ENCODE measurements around the gene TRIM60. TPM values are rescaled to one million over a fixed set of nuclear protein-coding genes. Genes with fewer than 3 reads are reported as not detected.
"Not testable (repeated sequence)": the region's sequence is repeated elsewhere in the genome, so short reads cannot be mapped to it uniquely, and the experiment has no call there.

TRIM60 gene
- total RNA-seq: not detected in 2 replicates

DNA sequence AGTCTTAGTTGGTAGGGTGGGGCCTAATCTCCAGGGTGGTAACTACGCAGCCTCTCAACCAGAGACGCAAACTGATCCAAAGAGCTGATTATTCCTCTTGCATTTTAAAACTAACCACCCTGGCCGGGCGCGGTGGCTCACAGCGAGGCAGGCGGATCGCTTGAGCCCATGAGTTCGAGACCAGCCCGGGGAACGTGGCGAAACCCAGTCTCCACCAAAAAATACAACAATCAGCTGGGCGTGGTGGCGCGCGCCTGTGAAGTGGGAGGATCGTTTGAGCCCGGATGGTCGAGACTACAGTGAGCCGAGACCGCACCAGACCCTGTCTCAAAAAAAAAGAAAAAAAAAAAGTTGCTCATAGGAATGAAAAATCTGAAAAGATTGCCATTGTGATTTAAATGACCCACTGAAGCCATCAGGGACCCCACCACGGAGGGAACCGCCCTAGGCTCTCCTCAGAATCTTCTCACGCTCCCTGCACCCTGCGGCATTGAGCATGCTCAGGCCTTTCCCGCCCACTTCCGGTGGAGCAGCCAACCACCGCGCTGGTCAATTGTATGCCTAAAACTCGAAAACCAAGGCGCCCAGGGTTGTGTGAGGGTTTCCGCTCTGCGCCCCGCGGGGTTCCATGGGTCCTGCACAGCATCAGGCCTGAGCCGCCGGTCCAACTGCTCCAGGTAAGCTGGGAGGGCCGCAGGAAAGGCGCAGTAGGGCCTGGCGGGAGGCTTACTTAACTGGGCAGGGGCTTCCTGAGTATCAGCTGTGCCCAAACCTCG is at the start of gene TRIM60:
TRIM60 (plus strand) TSS at position 564 of the 776 bp plus-strand sequence. CDS start 8,074 bp downstream, outside the sequence.
- H3K36me3 Mint-ChIP-seq (ENCODE audit: low read depth): no peaks in the 10 kb centered on the region
- no peak within 1 kb of the TSS for H3K4me3 Mint-ChIP-seq (ENCODE audit: low read depth)
- H3K27me3 Mint-ChIP-seq (ENCODE audit: low read depth): peaks cover 5% of the 10 kb centered on the region
- DNase-seq (ENCODE audit: low spot score): no peak
- intact Hi-C loops (cut with micrococcal nuclease): no loop called here
- H3K27ac Mint-ChIP-seq: no peak within 1 kb of the TSS
- H3K9me3 Mint-ChIP-seq: no peaks in the 10 kb centered on the region
- no peaks in the 10 kb centered on the region for H3K4me1 Mint-ChIP-seq (ENCODE audit: low read depth)

DNA sequence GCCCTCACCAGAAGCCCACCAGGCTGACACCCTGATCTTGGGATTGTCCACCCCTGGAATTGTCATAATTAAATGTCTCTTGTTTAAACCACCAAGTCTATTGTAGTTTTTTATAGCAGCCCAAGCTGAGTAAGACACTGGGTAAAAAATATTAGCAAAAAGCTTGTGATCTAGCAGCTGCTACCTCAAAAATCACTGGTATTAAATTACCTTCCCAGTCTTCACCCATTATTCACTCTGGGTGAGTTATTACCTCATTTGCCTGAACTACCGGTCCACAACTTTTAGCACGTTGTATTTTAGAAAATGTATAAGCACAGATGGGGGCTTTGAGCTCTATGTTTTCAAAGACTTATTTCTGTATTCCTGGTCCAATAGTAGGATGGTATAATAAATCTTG is 42.3 kb upstream of the TRIM60 start:
- H3K27ac Mint-ChIP-seq: no peak overlapping the region
- H3K36me3 Mint-ChIP-seq (ENCODE audit: low read depth): no peaks in the 10 kb centered on the region
- no peak overlapping the region for H3K4me3 Mint-ChIP-seq (ENCODE audit: low read depth)
- no peak for DNase-seq (ENCODE audit: low spot score)
- H3K9me3 Mint-ChIP-seq: no peaks in the 10 kb centered on the region
- intact Hi-C loops (cut with micrococcal nuclease): no loop called here
- H3K4me1 Mint-ChIP-seq (ENCODE audit: low read depth): no peaks in the 10 kb centered on the region
- peaks cover 3% of the 10 kb centered on the region for H3K27me3 Mint-ChIP-seq (ENCODE audit: low read depth)

DNA sequence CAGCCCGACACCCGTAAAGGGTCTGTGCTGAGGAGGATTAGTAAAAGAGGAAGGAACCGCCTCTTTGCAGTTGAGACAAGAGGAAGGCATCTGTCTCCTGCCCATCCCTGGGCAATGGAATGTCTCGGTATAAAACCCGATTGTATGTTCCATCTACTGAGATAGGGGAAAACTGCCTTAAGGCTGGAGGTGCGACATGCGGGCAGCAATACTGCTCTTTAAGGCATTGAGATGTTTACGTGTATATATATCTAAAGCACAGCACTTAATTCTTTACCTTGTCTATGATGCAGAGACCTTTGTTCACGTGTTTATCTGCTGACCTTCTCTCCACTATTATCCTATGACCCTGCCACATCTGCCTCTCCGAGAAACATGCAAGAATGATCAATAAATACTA is 41.0 kb upstream of the TRIM60 start:
- H3K9me3 Mint-ChIP-seq; H3K27me3 Mint-ChIP-seq (ENCODE audit: low read depth); H3K4me1 Mint-ChIP-seq (ENCODE audit: low read depth); intact Hi-C loops (cut with micrococcal nuclease); H3K27ac Mint-ChIP-seq; DNase-seq (ENCODE audit: low spot score); H3K4me3 Mint-ChIP-seq (ENCODE audit: low read depth); H3K36me3 Mint-ChIP-seq (ENCODE audit: low read depth): not testable (repeated sequence)

DNA sequence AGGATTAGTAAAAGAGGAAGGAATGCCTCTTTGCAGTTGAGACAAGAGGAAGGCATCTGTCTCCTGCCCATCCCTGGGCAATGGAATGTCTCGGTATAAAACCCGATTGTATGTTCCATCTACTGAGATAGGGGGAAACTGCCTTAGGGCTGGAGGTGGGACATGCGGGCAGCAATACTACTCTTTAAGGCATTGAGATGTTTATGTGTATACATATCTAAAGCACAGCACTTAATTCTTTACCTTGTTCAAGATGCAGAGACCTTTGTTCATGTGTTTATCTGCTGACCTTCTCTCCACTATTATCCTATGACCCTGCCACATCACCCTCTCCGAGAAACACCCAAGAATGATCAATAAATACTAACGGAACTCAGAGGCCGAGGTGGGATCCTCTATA is 35.7 kb upstream of the TRIM60 start:
- H3K27ac Mint-ChIP-seq; H3K36me3 Mint-ChIP-seq (ENCODE audit: low read depth); DNase-seq (ENCODE audit: low spot score); H3K9me3 Mint-ChIP-seq; H3K4me3 Mint-ChIP-seq (ENCODE audit: low read depth); H3K4me1 Mint-ChIP-seq (ENCODE audit: low read depth): not testable (repeated sequence)
- peaks cover 12% of the 10 kb centered on the region for H3K27me3 Mint-ChIP-seq (ENCODE audit: low read depth)
- intact Hi-C loops (cut with micrococcal nuclease): loop anchor here (5.0 kb wide), 1 partner anchor 219 kb away; no protein-coding TSS in a partner anchor

DNA sequence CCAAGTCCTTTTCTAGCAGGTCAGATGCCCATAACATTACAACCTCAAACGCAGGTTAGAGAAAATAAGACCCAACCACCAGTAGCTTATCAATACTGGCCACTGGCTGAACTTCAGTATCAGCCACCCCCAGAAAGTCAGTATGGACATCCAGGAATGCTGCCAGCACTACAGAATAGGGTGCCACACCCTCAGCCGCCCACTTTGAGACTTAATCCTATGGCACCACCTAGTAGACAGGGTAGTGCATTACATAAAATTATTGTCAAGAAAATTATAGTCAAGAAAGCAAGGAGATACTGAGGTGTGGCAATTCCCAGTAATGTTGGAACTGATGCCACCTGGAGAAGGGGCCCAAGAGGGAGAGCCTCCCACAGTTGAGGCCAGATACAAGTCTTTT is 34.5 kb upstream of the TRIM60 start:
- Mint-ChIP-seq H3K36me3 (ENCODE audit: low read depth) (no peaks in the 10 kb centered on the region), H3K4me3 (ENCODE audit: low read depth) (no peak overlapping the region)
- intact Hi-C loops (cut with micrococcal nuclease): loop anchor here (5.0 kb wide), 1 partner anchor 220 kb away; no protein-coding TSS in a partner anchor

DNA sequence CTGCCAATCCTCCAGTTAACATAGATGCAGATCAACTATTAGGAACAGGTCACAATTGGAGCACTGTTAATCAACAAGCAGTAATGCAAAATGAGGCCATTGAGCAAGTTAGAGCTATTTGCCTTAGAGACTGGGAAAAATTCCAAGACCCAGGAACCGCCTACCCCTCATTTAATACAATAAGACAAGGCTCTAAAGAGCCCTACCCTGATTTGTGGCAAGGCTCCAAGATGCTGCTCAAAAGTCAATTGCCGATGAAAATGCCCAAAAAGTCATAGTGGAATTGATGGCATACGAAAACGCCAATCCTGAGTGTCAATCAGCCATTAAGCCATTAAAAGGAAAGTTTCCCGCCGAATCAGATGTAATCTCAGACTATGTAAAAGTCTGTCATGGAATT is 33.9 kb upstream of the TRIM60 start:
- Mint-ChIP-seq H3K27me3 (ENCODE audit: low read depth) (peaks cover 12% of the 10 kb centered on the region), H3K9me3 (no peaks in the 10 kb centered on the region), H3K27ac (no peak overlapping the region), H3K4me3 (ENCODE audit: low read depth) (no peak overlapping the region), H3K36me3 (ENCODE audit: low read depth) (no peaks in the 10 kb centered on the region), H3K4me1 (ENCODE audit: low read depth) (no peaks in the 10 kb centered on the region)
- intact Hi-C loops (cut with micrococcal nuclease): loop anchor here (5.0 kb wide), 1 partner anchor 221 kb away; no protein-coding TSS in a partner anchor
- no peak for DNase-seq (ENCODE audit: low spot score)

More for the DNA sequence above, 34.5 kb upstream of the TRIM60 start:
- H3K4me1 Mint-ChIP-seq (ENCODE audit: low read depth): no peaks in the 10 kb centered on the region
- DNase-seq (ENCODE audit: low spot score): no peak
- H3K27ac Mint-ChIP-seq: no peak overlapping the region
- peaks cover 12% of the 10 kb centered on the region for H3K27me3 Mint-ChIP-seq (ENCODE audit: low read depth)
- H3K9me3 Mint-ChIP-seq: no peaks in the 10 kb centered on the region

DNA sequence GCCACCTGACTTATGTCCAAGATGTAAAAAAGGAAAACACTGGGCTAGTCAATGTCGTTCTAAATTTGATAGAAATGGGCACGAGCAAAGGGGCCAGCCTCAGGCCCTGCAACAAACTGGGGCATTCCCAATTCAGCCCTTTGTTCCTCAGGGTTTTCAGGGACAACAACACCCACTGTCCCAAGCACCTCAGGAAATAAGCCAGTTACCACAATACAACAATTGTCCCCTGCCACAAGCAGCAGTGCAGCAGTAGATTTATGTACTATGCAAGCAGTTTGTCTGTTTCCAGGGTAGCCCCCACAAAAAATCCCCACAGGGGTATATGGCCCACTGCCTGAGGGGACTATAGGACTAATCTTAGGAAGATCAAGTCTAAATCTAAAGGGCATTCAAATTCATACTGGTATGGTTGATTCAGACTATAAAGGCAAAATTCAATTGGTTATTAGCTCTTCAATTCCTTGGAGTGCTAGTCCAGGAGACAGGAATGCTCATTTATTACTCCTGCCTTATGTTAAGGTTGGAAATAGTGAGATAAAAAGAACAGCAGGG is 33.2 kb upstream of the TRIM60 start:
- not testable (repeated sequence) for H3K9me3 Mint-ChIP-seq; H3K4me1 Mint-ChIP-seq (ENCODE audit: low read depth); H3K36me3 Mint-ChIP-seq (ENCODE audit: low read depth); DNase-seq (ENCODE audit: low spot score); H3K4me3 Mint-ChIP-seq (ENCODE audit: low read depth); H3K27ac Mint-ChIP-seq
- peaks cover 12% of the 10 kb centered on the region for H3K27me3 Mint-ChIP-seq (ENCODE audit: low read depth)
- intact Hi-C loops (cut with micrococcal nuclease): loop anchor here (5.0 kb wide), 1 partner anchor 221 kb away; no protein-coding TSS in a partner anchor

DNA sequence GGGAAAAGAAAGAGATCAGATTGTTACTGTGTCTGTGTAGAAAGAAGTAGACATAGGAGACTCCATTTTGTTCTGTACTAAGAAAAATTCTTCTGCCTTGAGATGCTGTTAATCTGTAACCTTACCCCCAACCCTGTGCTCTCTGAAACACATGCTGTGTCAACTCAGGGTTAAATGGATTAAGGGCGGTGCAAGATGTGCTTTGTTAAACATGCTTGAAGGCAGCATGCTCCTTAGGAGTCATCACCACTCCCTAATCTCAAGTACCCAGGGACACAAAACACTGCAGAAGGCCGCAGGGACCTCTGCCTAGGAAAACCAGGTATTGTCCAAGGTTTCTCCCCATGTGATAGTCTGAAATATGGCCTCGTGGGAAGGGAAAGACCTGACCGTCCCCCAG is 29.8 kb upstream of the TRIM60 start:
- H3K4me3 Mint-ChIP-seq (ENCODE audit: low read depth); H3K4me1 Mint-ChIP-seq (ENCODE audit: low read depth); intact Hi-C loops (cut with micrococcal nuclease); H3K9me3 Mint-ChIP-seq; H3K27ac Mint-ChIP-seq; H3K36me3 Mint-ChIP-seq (ENCODE audit: low read depth); DNase-seq (ENCODE audit: low spot score): not testable (repeated sequence)
- peaks cover 21% of the 10 kb centered on the region for H3K27me3 Mint-ChIP-seq (ENCODE audit: low read depth)

DNA sequence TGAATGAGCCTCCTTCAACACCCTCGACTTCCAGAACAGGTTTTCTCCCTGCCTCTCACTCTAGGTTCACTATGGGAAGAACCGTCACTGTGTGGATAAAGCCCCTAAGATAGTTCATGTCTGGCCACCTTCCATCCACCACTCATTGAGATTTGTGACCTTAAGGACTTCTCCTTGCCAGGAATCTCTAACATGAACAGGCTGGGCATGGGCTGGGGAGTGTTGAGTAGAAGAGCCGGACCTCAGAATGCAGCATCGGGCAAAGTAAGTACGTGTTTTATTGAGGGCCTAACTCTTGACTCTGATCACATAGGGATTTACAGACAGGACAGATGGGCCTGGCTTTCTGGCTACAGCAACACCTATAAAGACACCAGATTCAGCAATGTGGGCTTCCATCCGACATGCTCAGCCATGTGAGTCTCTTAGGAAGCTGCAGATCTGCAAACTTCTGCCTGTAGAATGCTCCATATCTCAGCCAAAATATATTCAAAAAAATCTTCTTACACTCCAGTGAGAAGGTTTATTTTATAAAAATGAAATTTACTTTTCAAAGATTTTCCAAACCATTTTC is 26.4 kb upstream of the TRIM60 start:
- Mint-ChIP-seq H3K9me3 (no peaks in the 10 kb centered on the region), H3K27ac (no peak overlapping the region), H3K4me3 (ENCODE audit: low read depth) (no peak overlapping the region), H3K4me1 (ENCODE audit: low read depth) (peaks cover 13% of the 10 kb centered on the region), H3K27me3 (ENCODE audit: low read depth) (peaks cover 18% of the 10 kb centered on the region), H3K36me3 (ENCODE audit: low read depth) (no peaks in the 10 kb centered on the region)
- DNase-seq (ENCODE audit: low spot score): no peak
- intact Hi-C loops (cut with micrococcal nuclease): no loop called here

DNA sequence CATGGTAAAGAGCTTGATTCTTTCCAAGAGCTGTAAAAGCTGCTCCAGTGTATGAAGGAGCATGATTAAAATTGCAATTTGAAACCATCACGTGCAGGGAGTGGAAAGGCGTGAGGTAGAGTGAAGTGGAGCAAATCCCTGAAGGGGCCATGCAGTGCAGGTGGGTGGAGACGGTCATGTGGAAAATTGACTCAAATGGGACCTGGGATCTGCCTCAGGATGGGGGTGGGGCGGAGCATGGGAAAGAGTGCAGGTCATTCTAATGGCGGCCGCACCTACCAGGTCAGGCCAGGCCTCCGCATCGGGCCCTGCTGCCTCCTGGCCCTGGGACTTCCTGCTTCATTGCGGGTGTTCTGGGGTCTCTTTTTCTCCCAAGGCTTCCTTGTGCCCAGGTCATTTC is 25.3 kb upstream of the TRIM60 start:
- H3K4me1 Mint-ChIP-seq (ENCODE audit: low read depth): peaks cover 13% of the 10 kb centered on the region
- H3K27me3 Mint-ChIP-seq (ENCODE audit: low read depth): peaks cover 26% of the 10 kb centered on the region
- no peak overlapping the region for H3K27ac Mint-ChIP-seq
- intact Hi-C loops (cut with micrococcal nuclease): no loop called here
- H3K9me3 Mint-ChIP-seq: no peaks in the 10 kb centered on the region
- H3K36me3 Mint-ChIP-seq (ENCODE audit: low read depth): no peaks in the 10 kb centered on the region
- no peak overlapping the region for H3K4me3 Mint-ChIP-seq (ENCODE audit: low read depth)
- no peak for DNase-seq (ENCODE audit: low spot score)

DNA sequence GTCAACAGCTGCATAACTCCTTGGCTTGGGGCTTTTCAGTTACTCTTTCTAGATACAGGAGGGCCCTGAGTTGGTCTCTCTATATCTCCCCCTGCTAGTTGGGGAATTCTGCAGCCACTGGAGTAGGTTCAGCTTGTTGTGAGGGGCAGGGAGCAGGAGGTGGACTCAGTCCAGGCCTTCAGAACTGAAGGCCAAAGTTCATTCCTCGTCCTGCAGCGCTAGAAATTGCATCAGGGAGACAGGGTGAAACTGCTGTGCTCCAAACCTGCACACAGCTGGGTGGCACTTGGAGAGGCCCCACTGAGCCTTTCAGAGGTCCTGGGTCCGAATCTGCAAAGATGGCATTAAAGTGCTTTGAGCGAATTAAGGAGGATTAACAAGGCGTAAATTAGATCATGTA is 24.9 kb upstream of the TRIM60 start:
- no peak for DNase-seq (ENCODE audit: low spot score)
- no peaks in the 10 kb centered on the region for H3K36me3 Mint-ChIP-seq (ENCODE audit: low read depth)
- intact Hi-C loops (cut with micrococcal nuclease): no loop called here
- H3K4me3 Mint-ChIP-seq (ENCODE audit: low read depth): no peak overlapping the region
- no peaks in the 10 kb centered on the region for H3K9me3 Mint-ChIP-seq
- no peak overlapping the region for H3K27ac Mint-ChIP-seq
- peaks cover 13% of the 10 kb centered on the region for H3K4me1 Mint-ChIP-seq (ENCODE audit: low read depth)
- peaks cover 29% of the 10 kb centered on the region for H3K27me3 Mint-ChIP-seq (ENCODE audit: low read depth)

DNA sequence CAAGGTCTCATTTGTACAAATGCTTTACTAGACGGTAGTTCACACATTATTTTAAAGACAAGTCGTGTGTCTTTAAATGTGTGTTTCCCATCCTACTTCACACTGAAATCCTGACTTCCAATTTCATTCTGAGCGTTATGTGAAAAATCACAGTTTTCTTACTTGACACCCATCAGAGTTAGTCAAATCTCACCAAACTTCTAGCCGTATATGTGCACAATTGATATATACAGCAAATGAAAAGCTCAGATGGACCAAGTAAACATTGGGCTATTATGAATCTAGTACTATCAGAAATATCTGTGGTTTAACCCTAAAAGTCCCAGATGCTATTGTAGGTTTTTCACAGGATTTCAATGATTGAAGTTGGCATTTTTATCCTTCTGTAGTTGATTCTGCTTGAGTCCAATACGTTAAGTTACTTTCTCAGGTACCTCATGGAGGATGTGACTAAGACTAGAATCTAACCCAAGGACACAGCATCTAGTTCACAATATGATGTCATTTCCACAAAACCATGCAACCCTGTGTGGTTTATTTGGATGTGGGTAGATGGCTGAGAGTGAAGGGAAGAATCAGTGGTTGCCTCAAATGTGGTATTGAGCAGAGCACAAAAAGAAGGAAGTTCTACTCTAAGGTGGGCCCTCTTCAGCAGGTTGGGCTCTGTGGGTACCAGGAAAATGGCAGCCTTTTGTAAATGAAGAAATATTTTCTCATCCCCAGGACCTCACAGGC is 22.1 kb upstream of the TRIM60 start:
- peaks cover 13% of the 10 kb centered on the region for H3K4me1 Mint-ChIP-seq (ENCODE audit: low read depth)
- no peaks in the 10 kb centered on the region for H3K36me3 Mint-ChIP-seq (ENCODE audit: low read depth)
- no peak overlapping the region for H3K27ac Mint-ChIP-seq
- no peaks in the 10 kb centered on the region for H3K9me3 Mint-ChIP-seq
- DNase-seq (ENCODE audit: low spot score): peak; percentile 21
- H3K27me3 Mint-ChIP-seq (ENCODE audit: low read depth): peaks cover 38% of the 10 kb centered on the region
- intact Hi-C loops (cut with micrococcal nuclease): no loop called here
- no peak overlapping the region for H3K4me3 Mint-ChIP-seq (ENCODE audit: low read depth)

Measured in activated T-helper 2 cell treated with anti-CD3 and anti-CD28 coated beads, Interferon-gamma antibody, Interleukin-2, Interleukin-4, amounts not matched to agents 10 μg/mL and 5 μg/mL and 100 μg/mL, durations not matched to agents 14 hours and 24 hours and 36 hours (primary cell).